ENCODE measurements around the gene NKAP. TPM values are rescaled to one million over a fixed set of nuclear protein-coding genes. Genes with fewer than 3 reads are reported as not detected.
A peak's percentile ranks its signal among the peaks of the same experiment; 100 is the strongest.

The NKAP gene
- total and polyA plus RNA-seq, 12 donors: 4.7 to 8.6 (median 5.8) TPM

DNA sequence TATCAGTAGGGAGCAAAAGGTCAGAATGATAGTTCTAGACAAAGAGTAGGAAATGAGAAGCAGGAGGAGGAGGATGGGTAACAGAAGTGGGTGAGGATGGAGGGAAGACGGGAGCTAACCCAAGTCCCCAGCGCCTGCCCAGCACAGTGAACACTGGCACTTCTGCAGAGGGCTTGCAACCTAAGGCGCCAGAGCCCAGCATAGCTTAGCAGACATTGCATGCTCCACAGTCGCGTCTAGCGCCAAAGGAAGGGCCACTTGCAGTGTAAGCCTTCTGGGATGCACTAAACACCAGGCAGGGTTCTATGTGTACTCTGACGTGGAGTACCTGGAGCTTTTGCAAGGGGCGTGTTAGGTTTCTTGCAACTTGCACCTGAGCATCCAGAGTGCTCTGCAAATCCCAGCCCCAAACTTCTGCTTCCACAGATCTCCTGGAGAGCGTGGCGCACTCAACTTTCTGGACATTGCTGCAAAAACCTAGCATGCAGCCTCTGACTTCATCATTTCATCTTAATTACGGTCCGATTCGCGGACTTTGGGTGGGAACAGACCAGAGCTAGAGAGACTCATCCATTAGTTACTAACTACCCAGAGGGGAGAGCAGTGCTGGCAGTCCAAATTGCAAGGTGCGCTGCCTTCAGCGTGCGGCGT lies 46.5 kb upstream of the NKAP start:
- no peak for ATAC-seq
- peak overlapping the region in 2 of 10 donors; percentile 35 to 39 for H3K4me3 ChIP-seq
- H3K27ac ChIP-seq: no peak overlapping the region
- intact Hi-C loops (cut with DNase I): no loop called here
- 5 to 7% methylated on average over 18 of the region's 18 CpGs for WGBS, 2 donors
- TF ChIP-seq, protein P1, sequence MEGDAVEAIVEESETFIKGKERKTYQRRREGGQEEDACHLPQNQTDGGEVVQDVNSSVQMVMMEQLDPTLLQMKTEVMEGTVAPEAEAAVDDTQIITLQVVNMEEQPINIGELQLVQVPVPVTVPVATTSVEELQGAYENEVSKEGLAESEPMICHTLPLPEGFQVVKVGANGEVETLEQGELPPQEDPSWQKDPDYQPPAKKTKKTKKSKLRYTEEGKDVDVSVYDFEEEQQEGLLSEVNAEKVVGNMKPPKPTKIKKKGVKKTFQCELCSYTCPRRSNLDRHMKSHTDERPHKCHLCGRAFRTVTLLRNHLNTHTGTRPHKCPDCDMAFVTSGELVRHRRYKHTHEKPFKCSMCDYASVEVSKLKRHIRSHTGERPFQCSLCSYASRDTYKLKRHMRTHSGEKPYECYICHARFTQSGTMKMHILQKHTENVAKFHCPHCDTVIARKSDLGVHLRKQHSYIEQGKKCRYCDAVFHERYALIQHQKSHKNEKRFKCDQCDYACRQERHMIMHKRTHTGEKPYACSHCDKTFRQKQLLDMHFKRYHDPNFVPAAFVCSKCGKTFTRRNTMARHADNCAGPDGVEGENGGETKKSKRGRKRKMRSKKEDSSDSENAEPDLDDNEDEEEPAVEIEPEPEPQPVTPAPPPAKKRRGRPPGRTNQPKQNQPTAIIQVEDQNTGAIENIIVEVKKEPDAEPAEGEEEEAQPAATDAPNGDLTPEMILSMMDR (IDR thresholded peaks at IDR 0.05): no peak
- peaks cover 0 to 14% (median 11%) of the 10 kb centered on the region in 9 donors for H3K4me1 ChIP-seq
- peaks cover 0 to 98% (median 69%) of the 10 kb centered on the region in 7 donors for H3K27me3 ChIP-seq
- no peaks in the 10 kb centered on the region for H3K36me3 ChIP-seq
- H3K9me3 ChIP-seq: no peaks in the 10 kb centered on the region
- DNase-seq: no peak

DNA sequence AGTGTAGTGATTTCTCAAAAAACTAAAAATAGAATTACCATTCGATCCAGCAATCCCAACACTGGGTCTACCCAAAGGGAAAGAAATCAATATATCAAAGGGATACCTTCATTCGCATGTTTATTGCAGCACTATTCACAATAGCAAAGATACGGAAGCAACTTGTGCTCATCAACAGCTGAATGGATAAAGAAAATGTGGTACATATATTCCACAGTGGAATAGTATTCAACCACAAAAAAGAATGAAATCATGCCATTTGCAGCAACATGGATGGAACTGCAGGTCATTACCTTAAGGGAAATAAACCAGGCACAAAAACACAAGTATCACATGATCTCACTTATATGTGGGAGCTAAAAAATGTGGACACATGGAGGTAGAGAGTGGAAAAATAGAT lies 42.7 kb upstream of the NKAP start:
- ATAC-seq (no peak), DNase-seq (no peak)
- Histone ChIP-seq H3K36me3 (no peaks in the 10 kb centered on the region), H3K4me3 (no peak overlapping the region), H3K27me3 (peaks cover 0 to 79% (median 31%) of the 10 kb centered on the region in 7 donors), H3K27ac (no peak overlapping the region), H3K9me3 (no peaks in the 10 kb centered on the region), H3K4me1 (peaks cover 0 to 9% (median 5%) of the 10 kb centered on the region in 9 donors)
- WGBS, 2 donors: 90 to 94% methylated on average over 3 of the region's 3 CpGs
- TF ChIP-seq, protein P1 (IDR thresholded peaks at IDR 0.05): no peak
- intact Hi-C loops (cut with DNase I): no loop called here

DNA sequence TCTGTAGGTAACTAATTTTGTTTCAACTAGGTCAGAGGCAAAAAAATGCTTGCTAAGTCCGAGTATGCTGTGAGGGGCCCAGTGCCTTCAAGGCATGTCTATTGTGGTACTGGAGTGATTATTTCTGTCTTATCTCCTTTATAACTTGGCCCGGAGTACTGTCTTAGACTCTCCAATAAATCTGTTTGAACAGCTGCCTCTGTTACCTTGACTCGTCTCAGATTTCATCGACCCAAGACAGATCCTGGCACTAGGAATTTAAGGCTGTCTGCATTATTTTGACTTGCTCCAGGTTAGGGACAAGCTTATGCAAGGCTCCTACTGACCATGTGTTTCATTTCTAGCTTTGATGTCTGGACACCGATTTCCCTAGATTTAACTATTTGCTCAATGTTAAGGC lies 41.1 kb upstream of the NKAP start:
- intact Hi-C loops (cut with DNase I): no loop called here
- Histone ChIP-seq H3K4me3 (no peak overlapping the region), H3K4me1 (no peaks in the 10 kb centered on the region), H3K36me3 (no peaks in the 10 kb centered on the region), H3K9me3 (no peaks in the 10 kb centered on the region), H3K27me3 (peaks cover 0 to 67% (median 16%) of the 10 kb centered on the region in 7 donors), H3K27ac (no peak overlapping the region)
- WGBS, 2 donors: 43 to 53% methylated on average over 5 of the region's 5 CpGs
- DNase-seq (no peak), ATAC-seq (no peak)
- TF ChIP-seq, protein P1 (IDR thresholded peaks at IDR 0.05): no peak

DNA sequence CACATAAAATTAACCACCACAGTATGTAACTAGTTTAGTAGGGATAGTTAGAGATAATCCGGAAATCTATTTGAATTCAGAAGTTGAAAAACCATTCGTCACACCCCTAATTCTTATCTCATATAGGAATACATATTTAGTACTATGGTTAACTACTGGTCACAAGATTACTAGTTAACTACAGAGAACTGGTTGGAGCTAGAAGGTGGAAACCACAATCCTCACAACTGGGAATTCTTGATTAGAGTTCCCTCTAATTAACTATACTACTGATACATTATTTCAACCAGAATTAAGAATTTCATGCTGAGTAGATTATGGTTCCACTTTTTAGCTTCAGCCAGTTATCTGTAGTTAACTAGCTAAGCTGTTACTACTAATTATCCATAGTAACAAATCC lies 39.9 kb upstream of the NKAP start:
- no peaks in the 10 kb centered on the region for H3K36me3 ChIP-seq
- H3K27ac ChIP-seq: no peak overlapping the region
- no peaks in the 10 kb centered on the region for H3K9me3 ChIP-seq
- intact Hi-C loops (cut with DNase I): no loop called here
- 88 to 94% methylated on average over 2 of the region's 2 CpGs for WGBS, 2 donors
- TF ChIP-seq, protein P1 (IDR thresholded peaks at IDR 0.05): no peak
- H3K4me3 ChIP-seq: no peak overlapping the region
- H3K27me3 ChIP-seq: peaks cover 0 to 56% (median 7%) of the 10 kb centered on the region in 7 donors
- ATAC-seq (no peak), DNase-seq (no peak)
- H3K4me1 ChIP-seq: no peaks in the 10 kb centered on the region

Measured in heart right ventricle (tissue), 16 donors.